GM21529 (cell line): ENCODE results near the gene FMN2.
"Not testable (repeated sequence)": the region's sequence is repeated elsewhere in the genome, so short reads cannot be mapped to it uniquely, and the experiment has no call there.

ENCODE experiments used
- ATAC-seq: cut with Tn5 transposase; IDR thresholded peaks from one replicate; pipeline ENCODE4 v1.9.1; 2021; ENCODE audit not compliant: unreplicated experiment

FMN2 gene

DNA sequence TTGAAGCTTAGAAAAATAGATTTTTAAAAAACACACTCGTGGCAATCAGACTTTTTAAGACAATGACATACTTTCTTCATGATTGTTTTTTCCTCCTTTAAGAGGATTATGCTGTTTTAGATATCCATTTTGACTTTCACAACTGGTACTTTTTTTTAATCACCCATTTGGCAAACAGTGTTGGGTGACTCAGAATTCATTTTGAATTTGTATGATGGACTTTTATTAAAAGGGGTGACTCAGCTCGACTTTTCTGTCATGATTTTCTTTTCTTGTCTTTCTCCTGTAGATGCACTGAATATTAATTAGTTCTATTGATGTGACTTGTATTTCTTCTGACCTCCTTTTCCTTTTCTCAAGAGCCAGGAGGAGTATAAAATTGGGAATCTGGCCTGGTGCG is 44.7 kb downstream of the FMN2 start:
- no peak for ATAC-seq

DNA sequence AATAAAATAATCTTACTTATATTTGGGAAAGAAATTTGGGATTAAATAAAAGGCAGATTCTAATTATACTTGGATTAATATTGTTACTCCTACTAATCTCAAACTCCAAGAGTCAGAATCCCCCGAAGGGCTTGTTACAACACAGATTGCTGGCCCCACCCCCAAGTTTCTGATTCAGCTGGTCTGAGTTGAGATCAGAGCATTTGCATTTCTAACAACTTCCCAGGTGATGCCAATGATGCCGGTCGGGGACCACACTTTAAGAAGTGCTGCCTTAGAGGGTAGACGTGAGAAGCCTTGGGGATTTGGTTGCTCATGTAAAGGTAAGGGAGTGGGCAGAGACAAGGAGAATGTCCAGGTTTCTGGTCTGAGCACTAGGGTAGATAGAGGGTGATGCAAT is 47.2 kb downstream of the FMN2 start:
- ATAC-seq, result no peak

DNA sequence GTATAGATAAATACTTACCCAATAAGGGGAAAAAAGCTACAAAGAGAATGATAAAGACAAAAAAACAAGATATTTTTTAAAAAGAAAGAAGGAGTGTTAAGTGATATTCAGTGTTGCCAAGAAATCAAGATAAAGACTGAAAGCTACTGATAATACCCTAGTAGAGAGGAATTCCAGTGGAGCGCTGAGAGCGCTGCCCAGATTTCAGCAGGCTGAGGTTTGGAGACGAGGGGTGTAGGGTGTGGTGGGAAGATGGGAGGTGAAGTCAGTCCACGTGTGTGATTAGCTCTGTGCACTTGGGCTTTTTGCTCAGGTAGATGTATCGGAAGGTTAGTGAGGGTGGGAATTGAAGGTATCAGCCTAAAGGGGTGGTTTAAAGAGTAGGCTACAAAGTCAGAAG is 47.8 kb downstream of the FMN2 start:
- ATAC-seq, result no peak

DNA sequence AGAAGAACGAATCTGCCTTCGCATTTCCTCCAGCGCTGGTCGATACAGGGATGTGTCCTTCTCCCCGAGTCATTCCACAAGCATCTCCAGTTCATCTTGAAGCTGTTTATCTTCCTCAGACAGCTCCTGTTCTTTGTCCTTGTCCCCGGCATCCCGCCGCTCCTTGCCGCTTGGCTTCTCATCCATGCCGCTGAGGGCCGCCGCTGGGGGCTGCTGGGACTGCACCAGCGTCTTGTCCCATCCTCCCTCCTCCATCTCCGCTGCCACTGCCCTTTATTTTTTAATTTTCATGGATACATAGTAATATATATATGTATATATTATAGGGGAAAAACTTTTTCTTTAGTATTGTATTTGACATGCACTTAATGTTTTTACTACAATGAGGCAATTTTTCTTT is 53.4 kb downstream of the FMN2 start:
- ATAC-seq, result no peak

DNA sequence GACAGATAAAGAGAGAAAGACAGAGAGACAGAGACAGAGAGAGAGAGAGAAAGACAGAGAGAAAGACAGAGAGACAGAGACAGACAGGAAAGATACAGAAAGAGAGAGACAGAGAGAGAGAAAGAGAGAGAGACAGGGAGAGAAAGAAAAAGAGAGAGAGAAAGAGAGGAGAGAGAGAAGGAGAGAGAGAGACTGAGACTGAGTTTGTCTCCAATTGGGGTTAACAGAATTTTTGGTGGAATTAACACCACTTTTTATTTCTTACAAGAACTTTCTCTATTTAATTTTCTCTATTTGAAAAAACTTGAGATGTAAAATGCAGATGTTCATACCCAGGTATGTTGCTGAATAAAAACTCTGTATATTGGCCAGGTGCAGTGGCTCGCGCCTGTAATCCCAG is 56.6 kb downstream of the FMN2 start:
- no peak for ATAC-seq

DNA sequence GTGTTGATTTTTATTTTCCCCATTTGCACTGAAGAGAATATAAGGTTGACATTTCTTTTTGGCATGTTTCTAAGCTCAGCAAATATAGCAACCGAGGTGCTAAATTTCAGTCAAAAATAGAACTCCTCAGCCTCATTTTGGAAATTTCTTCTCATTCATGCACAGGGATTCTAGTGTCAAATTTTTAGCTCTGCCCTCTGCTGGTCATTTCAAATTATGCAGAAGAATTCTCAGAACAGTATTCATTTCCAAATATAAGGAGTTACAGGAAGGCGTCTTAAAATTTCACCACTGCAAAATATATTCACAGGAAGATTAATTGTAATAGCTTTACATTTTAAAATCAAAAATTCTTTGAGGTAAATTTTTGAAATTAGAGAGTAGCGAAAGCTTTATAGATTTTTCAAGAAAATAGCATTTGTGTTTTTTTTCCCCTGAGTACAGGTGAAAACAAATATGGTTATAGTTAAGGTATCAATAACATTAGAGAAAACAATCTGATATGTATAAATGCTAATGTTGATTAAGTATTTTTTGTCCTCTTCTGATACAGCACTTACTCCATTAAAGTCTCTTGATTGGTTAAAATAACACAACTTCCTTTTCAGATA is 57.9 kb downstream of the FMN2 start:
- peak; percentile 61 for ATAC-seq

DNA sequence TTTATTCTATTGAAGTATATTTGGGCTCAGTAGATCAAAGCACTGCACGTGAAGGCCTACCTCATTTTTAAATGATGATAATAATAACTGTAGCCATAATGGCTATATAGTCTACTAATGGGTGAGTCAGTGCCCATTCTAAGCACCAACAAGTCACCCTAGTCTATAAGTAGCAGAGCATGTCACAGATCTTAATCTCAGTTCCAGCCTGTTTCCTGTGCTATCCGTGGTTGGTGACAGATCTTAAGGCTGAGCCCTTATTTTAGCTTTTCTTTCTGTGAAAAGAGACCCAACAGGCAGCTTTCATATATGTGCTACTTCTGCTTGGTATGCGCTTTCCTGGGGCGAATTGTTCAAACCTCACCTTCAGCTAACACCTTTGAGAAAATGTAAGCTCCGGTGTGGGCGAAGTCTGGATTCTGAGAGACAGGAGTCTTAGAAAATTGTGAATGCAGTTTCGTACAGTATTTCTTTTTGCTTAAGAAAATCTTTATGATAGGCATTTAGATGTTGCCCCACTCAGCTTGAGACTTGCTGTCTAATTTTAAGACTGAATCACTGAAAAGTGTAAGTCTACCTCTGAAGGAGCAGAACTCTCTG is 59.6 kb downstream of the FMN2 start:
- no peak for ATAC-seq

DNA sequence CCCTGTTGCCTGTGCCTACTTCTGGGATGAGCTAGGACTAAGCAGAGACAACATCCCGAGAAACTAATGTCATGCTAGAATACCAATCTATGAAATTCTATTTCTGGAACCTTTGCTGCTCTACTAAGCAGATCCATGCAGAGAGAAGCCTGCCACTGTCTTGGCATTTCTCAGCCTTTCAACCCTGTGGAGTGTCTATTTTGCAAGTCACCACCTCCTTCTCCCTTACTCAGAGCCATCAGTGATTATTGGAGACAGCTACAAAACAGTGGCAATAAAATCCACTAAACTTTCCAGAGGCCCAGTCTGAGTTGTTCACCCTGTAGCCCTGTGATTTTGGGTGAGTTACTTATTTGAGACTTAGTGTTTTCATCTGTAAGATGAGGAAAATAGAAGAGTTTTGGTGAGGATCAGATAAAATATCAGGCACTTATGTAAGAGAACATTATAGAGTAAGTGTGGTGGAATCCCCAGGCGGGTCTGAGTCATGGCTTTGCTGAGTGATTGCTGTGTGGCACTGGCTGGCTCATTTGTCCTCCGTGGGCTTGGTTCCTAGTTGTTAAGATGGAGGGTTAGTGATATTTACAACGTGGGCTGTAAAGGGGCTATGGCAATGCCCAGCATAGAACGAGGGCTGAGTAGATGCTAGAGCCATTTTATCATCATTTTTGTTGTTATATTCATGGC is 61.1 kb downstream of the FMN2 start:
- ATAC-seq, result no peak

DNA sequence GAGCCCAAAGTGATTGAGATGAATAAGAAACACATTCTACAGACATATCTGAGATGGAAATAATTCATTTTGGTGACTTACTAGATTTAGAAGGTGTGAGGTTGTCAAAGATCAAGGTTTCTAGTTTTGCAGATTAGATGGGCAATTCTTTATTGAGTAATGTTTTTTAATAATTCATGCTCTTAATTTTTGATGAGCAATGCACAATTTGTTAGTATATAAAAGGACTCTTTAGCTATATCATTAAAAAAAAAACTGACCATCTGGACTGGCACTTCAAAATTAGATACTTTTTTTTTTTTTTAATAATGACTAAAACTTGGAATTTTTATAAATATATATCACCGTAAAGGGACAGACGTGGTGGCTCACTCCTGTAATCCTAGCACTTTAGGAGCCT is 63.9 kb downstream of the FMN2 start:
- ATAC-seq, result no peak

DNA sequence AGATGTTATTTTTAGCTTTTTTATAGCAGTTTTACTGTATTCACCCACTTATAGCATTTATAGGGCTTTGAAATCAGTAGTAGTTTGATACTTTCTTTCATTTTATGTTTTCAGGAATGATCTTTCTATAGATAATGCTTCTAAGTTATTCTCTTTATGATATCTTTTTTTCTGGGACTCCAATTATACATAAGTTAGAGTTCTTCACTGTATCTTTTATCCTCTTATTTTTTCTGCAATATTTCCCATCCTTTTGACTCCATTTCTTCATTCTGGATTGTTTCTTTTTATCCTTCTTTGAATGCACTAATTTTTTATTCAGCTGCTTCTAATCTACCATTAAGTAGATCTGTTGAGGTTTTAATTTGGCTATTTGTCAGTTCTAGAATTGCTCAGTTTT is 73.1 kb downstream of the FMN2 start:
- ATAC-seq, result no peak

DNA sequence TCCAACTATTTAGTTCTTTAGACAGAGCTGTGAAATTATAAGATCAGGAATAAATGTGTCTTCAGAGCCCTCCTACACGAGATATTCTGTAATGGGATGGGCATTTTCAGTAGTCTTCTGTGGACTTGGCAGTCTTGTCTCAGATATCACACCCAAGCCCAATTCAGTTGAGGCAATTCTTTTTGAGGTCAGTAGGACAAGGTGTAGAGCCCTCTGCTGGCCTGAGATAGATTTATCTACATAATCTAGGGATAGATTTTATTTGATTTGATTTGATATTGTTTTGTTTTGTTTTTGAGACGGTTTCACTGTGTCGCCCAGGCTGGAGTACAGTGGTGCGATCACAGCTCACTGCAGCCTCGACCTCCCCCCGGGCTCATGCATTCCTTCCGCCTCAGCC is 77.5 kb downstream of the FMN2 start:
- no peak for ATAC-seq

DNA sequence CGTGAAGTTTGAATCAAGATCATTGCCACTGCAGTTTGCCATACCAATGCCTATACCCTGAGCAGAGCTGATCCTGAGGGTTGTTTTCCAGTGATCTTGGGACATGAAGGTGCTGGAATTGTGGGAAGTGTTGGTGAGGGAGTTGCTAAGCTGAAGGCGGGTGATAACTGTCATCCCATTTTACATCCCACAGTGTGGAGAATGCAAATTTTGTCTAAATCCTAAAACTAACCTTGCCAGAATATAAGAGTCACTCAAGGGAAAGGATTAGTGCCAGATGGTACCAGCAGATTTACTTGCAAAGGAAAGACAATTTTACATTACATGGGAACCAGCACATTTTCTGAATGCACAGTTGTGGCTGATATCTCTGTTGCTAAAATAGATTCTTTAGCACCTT is 78.6 kb downstream of the FMN2 start:
- no peak for ATAC-seq

DNA sequence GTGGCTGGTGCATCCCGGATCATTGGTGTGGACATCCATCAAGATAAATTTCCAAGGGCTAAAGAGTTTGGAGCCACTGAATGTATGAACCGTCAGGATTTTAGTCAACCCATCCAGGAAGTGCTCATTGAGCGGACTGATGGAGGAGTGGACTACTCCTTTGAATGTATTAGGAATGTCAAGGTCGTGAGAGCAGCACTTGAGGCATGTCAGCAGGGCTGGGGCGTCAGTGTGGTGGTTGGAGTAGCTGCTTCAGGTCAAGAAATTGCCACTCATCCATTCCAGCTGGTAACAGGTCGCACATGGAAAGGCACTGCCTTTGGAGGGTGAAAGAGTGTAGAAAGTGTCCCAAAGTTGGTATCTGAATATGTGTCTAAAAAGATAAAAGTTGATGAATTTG is 79.1 kb downstream of the FMN2 start:
- ATAC-seq, result no peak

DNA sequence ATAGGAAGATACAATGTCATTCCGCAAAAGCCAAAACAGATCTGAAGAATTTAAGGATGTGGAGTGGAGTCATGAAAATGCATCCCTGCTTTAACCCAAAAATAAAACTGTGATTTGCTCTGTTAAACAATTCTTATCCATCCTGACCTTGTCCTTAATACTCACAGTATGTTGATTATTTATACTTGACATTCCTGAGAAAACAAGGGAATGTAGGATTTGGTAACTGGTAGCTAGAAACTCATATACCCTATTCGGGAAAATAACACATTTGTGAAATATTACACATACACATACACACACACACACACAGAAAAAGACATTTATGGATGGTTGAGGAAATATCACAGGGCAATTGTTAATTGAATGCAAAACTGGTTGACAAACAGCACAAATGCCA is 80.2 kb downstream of the FMN2 start:
- no peak for ATAC-seq

DNA sequence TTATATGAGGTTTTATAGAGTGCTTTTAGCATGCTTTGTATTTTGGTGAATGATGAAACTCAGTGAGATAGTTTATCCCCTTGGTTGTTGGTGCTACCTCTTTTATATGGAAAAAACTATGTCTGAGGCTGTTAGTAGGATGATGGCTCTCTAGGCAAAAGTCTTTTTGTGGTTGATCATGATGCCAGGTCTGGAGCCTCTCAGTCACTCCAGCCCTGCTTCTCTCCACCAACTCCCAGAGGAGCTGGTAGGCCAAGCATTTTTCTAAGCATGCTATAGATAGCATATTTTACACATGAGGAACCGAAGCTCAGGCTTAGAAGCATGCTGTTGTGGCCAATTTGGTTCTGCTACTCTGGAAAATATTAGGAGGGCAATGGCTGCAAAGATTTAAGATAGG is 82.2 kb downstream of the FMN2 start:
- no peak for ATAC-seq

DNA sequence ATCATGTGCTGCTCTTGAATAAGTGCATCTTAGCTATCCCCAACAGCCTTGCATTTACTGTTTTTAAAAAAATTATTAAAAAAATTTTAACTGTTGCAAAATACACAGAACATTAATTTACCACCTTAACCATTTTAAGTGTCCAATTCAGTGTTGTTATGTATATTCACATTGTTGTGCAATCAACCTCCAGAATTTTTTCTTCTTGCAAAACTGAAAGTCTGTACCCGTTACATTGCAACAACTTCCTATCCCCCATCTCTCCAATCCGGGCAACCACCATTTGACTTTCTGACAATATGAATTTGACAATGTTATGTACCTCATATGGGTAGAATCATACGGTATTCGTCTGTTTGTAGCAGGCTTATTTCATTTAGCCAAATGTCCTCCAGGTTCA is 83.1 kb downstream of the FMN2 start:
- ATAC-seq, result no peak

DNA sequence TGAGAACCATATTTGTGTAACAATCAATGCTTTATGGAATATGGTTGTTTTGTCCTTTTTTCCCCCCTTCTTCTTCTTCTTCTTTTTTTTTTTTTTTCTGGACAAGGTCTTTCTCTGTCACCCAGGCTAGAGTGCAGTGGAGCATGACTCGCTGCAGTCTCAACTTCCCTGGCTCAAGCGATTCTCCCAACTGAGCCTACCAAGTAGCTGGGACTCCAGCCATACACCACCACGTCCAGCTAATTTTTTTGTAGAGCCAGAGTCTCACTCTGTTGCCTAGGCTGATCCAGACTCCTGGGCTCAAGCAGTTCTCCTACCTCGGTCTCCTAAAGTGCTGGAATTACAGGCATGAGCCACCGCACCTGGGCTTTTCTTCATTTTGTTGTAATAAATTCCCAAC is 86.7 kb downstream of the FMN2 start:
- no peak for ATAC-seq

DNA sequence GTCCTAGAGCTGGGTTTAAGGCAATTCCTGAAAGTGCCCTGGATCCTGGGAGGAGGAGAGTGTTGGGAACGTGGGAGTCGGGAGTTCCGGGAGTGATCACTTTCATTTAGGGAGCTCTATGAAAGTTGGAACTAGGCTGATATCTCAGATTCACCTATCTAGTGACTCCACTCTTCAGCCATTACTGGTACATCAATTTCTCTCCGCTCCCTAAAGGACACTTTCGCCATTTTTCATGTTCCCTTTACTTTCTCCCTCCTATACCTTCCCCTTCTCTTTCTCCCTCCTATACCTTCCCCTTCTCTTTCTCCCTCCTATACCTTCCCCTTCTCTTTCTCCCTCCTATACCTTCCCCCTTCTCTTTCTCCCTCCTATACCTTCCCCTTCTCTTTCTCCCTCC is 93.0 kb downstream of the FMN2 start:
- ATAC-seq, result not testable (repeated sequence)

DNA sequence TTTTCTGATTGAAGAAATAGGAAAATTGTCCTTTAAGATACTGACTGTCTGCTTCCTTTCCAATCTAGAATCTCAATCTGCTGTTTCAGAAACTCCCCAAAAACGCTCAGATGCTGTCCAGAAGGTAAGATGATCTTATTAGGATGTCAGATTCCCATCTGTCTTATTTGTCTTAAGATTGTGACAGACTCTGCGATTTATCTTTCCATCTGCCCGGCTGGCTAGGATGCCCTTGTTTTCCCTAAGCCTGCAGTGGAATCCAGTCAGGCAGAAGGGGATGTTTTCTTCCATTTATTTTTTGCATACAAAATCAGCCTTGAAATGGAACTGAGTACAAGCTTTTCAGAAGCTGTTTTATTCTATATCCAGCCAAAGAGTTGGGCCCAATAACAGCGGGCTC is 96.5 kb downstream of the FMN2 start:
- no peak for ATAC-seq

DNA sequence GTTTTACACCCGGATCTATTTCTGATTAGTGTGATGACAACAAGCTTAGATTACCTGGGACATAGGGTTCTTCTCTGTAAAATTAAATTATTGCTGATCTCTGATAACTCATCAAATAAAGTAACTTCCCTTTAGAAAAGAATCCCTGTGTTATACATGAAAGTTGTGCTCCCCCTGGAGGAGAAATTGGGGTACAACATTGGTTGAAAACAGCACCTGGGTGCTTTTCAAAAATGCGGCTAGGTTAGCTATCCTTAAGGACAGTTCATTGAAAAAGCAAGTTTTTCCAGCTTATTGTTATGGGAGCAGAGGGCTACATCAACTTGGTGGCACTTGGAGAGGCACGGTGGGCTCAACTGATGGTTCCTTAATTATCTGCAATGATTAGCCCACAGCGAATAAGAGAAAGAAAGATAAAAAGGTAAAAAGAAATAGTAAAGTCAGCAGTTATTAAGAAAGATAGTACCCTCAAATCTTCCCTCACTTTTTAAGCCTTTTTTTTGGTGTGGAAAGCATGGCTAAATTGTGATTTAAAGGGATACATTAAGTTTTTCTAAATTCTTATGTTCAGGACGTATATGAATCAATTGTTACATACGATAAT is 97.8 kb downstream of the FMN2 start:
- ATAC-seq, result peak; percentile 69

DNA sequence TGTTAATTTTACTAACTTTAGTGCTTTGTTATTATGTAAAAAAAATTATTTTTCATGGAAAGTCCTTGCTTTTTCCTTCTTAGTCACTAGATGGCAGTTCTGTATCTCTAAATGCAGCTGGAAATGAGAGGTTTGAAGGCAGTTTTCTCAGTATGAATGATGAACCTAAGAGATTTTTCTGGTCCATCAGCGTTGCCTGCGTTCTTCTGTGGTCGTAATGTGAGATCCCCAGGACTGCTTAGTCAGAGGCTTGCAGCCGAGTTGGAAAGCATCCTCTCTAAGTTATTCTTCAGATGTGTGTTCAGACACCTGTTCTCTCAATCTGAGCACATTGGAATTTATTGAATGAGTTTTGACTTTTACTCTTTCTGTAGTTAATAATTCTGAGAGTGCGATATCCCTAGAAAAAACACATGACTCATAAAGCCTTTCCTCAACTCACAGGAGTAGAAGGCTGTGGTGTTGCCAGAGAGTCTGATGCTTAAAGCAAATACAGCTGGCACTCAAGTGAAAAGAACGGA is 99.3 kb downstream of the FMN2 start:
- no peak for ATAC-seq

DNA sequence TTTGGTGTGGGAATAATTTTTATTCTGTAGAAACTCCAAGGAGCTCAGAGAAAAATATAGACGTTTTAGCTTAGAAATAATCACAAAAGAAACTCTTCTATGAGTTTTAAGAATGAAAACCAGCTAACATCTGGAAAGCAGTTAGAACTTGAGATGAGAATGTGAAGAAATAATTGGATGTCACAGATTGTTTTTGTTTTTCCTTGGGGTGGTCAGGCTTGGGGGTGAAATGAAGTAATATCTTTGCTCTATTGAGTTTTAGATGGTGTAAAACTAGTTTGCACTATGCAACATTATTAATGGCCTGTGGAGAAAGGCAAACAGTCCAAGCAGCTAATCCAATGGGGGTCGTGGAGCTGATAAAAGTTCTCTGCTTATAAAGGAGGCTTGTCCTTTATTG is 101.2 kb downstream of the FMN2 start:
- no peak for ATAC-seq
